Activated CD4-positive, alpha-beta memory T cell treated with anti-CD3 and anti-CD28 coated beads for 36 hours (primary cell): ENCODE results near the gene PRSS58. TPM values are rescaled to one million over a fixed set of nuclear protein-coding genes. Genes with fewer than 3 reads are reported as not detected.

Experiments used
- total RNA-seq, 2 experiments: library from RNA; stranded (reverse); gene quantifications; one replicate each; pipeline ENCODE4 v1.2.3, GENCODE V29; 2021

Gene PRSS58
- total RNA-seq, 2 experiments from 2014 or later, result not detected

Other genes starting within 250 kb of the PRSS58 start
- gene MGAM2, start 146.3 kb downstream of the PRSS58 start, total RNA-seq, result not detected